RWPE1 (cell line): ENCODE results near the gene SF3B2.

Experiments
- CTCF ChIA-PET: fragments of 350-600 bp; sonication (Branson Sonifier 250); formaldehyde crosslinking; extraction: SDS; loops from one replicate; lab custom pipeline; 2021; lab: Yijun Ruan, JAX
- POLR2A ChIA-PET: fragments of 400-600 bp; formaldehyde crosslinking; extraction: SDS; loops from one replicate; lab custom pipeline; 2020; ENCODE audit warnings: antibody characterized with exemption; ENCODE audit not compliant: low non-redundant PET; lab: Yijun Ruan, JAX
- DNase-seq: peaks from one replicate; pipeline ENCODE4 v3.0.0; 2012; ENCODE audit warnings: low spot score
- H3K27ac ChIP-seq: fragments of 450-650 bp; 2 replicates; pipeline ENCODE4 v1.5.1; 2017
- CTCF ChIP-seq: fragments of 450-650 bp; conservative IDR thresholded peaks from 2 replicates; pipeline ENCODE4 v1.5.1; 2017; ENCODE audit warnings: low read depth, mild to moderate bottlenecking

The SF3B2 gene

GRCh38 chr11:66063900-66064299 is 11.7 kb downstream of the SF3B2 start:
- POLR2A ChIA-PET: no interaction called here
- H3K27ac ChIP-seq: no peak overlapping the region
- DNase-seq: no peak
- CTCF ChIA-PET: interaction anchor here (0.6 kb wide), 1 partner anchor 104 kb away, joined by 3 read pairs; no protein-coding TSS in a partner anchor
- TF ChIP-seq CTCF: no peak

- ChIA-PET POLR2A (no interaction called here), CTCF (no interaction called here)
- DNase-seq: no peak
- H3K27ac ChIP-seq: no peak overlapping the region
- no peak for TF ChIP-seq CTCF
These were observed 12.4 kb downstream of the SF3B2 start for GRCh38 chr11:66064571-66064970.

- H3K27ac ChIP-seq: no peak overlapping the region
- ChIA-PET CTCF (interaction anchor here (3.5 kb wide), 1 partner anchor 13 kb away, joined by 32 read pairs; the partner anchor contains the start of gene SF3B2), POLR2A (no interaction called here)
- no peak for DNase-seq
- TF ChIP-seq CTCF: no peak
These were observed 14.6 kb downstream of the SF3B2 start for GRCh38 chr11:66066751-66067150.

- peak overlapping the region; percentile 95 for H3K27ac ChIP-seq
- no peak for DNase-seq
- ChIA-PET POLR2A (interaction anchor here (1.2 kb wide), 1 partner anchor 15 kb away, joined by 4 read pairs; the partner anchor contains the start of gene SF3B2), CTCF (interaction anchor here (0.7 to 3.5 kb wide), 10 partner anchors 9 to 102 kb away, joined by 3 to 32 read pairs (median 3); partner anchors contain the start of genes CST6 and SF3B2)
- no peak for TF ChIP-seq CTCF
These were observed 15.5 kb downstream of the SF3B2 start for GRCh38 chr11:66067640-66068039.

GRCh38 chr11:66068154-66068821 is 16.1 kb downstream of the SF3B2 start:
- POLR2A ChIA-PET: interaction anchor here (0.5 to 1.2 kb wide), 2 partner anchors 16 to 174 kb away, joined by 3 to 4 read pairs; partner anchors contain the start of gene SF3B2

More at GRCh38 chr11:66068154-66068821, 16.1 kb downstream of the SF3B2 start:
- CTCF ChIA-PET: interaction anchor here (0.6 to 3.5 kb wide), 18 partner anchors 8 to 401 kb away, joined by 3 to 32 read pairs (median 3); partner anchors contain the start of genes CST6 and SF3B2
- DNase-seq: peak; percentile 62
- H3K27ac ChIP-seq: peak overlapping the region; percentile 95
- TF ChIP-seq CTCF: peak; percentile 89
